ENCODE measurements around the gene STXBP1.
A peak's percentile ranks its signal among the peaks of the same experiment; 100 is the strongest.

STXBP1 gene

GRCh38 chr9:127721391-127721821 is 109.3 kb downstream of the STXBP1 start:
- in situ Hi-C loops (cut with MboI; ENCODE audit: low pct_unique_long_range_greater_than_20kb, low sequenced_read_pairs) = no loop called here
- DNase-seq = no peak

- in situ Hi-C loops (cut with MboI; ENCODE audit: low pct_unique_long_range_greater_than_20kb, low sequenced_read_pairs) = no loop called here
- DNase-seq = no peak
Measured at GRCh38 chr9:127722055-127722745, 110.1 kb downstream of the STXBP1 start.

DNA sequence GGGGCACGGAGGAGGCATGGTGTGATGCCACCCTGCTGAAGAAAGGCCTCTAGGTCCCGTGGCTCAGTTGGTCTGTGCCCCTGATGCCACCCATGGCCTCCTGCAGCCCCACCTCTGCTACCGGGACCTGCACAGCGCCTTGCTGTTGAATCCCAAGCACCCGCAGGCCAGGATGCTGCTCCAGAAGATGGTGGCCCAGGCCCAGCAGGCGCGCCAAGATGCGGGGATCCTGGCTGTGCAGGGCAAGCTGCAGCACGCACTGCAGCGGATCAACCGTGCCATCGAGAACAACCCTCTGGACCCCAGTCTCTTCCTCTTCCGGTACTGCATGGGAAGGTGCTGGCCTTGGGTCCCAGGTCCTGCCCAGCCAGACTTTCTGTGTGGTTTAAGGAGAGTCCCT is 110.9 kb downstream of the STXBP1 start:
- in situ Hi-C loops (cut with MboI; ENCODE audit: low pct_unique_long_range_greater_than_20kb, low sequenced_read_pairs) = no loop called here
- DNase-seq = no peak

DNA sequence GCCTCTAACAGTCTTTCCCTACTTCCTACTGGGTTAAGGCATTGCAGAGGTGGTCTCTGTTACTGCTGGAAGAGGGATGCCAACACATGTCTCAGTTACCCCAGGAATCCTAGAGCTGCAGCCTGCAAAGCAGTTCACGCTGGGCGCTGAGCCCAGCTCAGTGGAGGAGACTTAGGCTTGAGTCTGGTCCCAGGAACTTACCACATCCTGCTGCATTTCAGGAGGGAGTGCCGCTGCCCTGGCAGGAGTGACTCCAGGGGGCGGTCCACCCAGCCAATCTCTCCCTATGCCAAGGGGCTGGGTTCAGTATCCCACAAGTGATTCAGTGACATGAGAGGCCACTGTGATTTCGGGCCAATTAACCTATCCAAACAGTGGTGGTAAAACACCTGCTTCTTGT is 111.4 kb downstream of the STXBP1 start:
- in situ Hi-C loops (cut with MboI; ENCODE audit: low pct_unique_long_range_greater_than_20kb, low sequenced_read_pairs) = no loop called here
- DNase-seq = no peak

GRCh38 chr9:127724012-127724411 is 111.9 kb downstream of the STXBP1 start:
- no peak for DNase-seq

GRCh38 chr9:127726871-127727270 is 114.8 kb downstream of the STXBP1 start:
- in situ Hi-C loops (cut with MboI; ENCODE audit: low pct_unique_long_range_greater_than_20kb, low sequenced_read_pairs) = no loop called here
- no peak for DNase-seq

More at GRCh38 chr9:127724012-127724411, 111.9 kb downstream of the STXBP1 start:
- in situ Hi-C loops (cut with MboI; ENCODE audit: low pct_unique_long_range_greater_than_20kb, low sequenced_read_pairs) = no loop called here

GRCh38 chr9:127728808-127729207 is 116.7 kb downstream of the STXBP1 start:
- in situ Hi-C loops (cut with MboI; ENCODE audit: low pct_unique_long_range_greater_than_20kb, low sequenced_read_pairs) = no loop called here
- no peak for DNase-seq

DNA sequence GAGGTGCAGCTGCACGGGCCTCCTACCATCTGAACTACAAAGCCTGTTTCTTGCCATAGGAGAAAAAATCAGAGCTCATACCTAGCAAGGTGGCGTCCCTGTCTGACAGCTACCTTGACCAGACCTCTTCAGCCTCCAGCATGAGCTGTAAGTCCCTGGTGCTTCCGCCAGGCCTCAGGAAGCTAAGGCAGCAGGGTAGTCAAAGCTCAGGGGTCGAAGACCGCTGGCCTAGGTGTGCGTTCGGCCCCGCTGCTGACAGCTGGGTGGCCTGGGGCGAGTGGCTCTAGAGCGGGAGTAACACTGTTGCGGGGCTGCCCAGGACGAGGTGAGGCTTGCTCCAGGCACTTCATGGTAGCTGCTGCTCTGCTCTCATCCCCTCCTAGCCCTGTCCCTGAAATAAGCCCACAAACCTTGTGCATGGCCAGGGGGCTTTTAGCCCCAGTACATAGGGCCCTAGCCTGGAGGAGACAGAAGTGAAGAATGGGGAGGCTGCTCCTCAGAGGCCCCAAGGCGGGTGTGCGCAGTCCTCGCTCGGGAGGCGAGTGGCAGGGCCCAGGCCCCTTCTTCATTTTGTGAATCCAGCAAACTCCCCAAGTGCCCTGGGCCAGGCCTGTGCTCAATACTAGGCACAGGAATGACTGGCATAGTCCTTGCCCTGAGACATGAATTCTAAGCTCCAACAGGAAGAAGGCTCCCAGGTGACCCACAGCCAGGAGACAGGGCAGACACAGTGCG is 117.6 kb downstream of the STXBP1 start:
- no peak for DNase-seq
- in situ Hi-C loops (cut with MboI; ENCODE audit: low pct_unique_long_range_greater_than_20kb, low sequenced_read_pairs) = no loop called here

DNA sequence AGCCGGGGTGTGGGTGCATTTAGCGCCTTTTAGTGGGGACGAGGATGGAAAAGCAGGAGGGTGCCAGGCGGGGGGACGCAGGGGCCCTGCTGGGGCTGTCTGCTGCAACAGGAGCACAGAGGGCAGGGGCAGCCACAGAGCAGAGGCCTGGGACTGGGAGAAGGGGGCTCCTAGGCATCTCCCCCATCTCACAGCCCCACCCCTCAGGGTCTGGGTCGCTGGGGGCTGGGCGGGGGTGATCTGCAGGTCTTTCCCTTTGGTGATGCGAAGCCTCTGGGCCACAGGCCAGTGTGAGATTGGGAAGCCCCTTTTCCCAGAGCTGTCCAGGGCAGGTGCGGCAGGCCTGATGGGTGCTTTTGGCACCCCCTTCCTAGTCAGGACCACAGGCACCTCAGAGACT is 118.2 kb downstream of the STXBP1 start:
- no peak for DNase-seq
- in situ Hi-C loops (cut with MboI; ENCODE audit: low pct_unique_long_range_greater_than_20kb, low sequenced_read_pairs) = no loop called here

DNA sequence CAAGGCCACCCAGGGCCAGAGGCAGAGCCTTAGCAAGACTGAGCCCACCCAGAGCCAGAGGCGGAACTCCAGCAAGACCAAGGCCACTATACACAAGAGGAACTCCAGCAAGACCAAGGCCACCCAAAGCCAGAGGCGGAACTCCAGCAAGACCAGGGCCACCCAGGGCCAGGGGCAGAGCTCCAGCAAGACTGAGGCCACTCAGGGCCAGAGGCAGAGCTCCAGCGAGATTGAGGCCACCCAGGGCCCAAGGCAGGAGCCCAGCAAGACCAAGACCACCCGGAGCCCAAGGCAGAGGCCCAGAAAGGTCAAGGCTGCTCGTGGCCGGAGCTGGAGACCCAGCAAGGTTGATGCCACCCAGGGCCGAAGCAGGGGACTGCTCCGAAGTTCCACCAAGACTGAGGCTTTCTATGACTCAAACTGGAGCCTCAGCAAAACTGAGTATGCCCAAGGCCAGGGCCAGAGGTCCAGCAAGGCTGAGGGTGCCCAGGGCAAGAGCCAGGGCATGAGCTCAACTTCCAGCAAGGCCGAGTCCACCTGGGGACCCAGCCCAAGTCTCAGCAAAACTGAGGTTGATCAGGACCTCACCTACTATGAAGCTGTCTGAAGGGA is 118.8 kb downstream of the STXBP1 start:
- in situ Hi-C loops (cut with MboI; ENCODE audit: low pct_unique_long_range_greater_than_20kb, low sequenced_read_pairs) = no loop called here
- DNase-seq = no peak

GRCh38 chr9:127731938-127732337 is 119.9 kb downstream of the STXBP1 start:
- no peak for DNase-seq
- in situ Hi-C loops (cut with MboI; ENCODE audit: low pct_unique_long_range_greater_than_20kb, low sequenced_read_pairs) = no loop called here

DNA sequence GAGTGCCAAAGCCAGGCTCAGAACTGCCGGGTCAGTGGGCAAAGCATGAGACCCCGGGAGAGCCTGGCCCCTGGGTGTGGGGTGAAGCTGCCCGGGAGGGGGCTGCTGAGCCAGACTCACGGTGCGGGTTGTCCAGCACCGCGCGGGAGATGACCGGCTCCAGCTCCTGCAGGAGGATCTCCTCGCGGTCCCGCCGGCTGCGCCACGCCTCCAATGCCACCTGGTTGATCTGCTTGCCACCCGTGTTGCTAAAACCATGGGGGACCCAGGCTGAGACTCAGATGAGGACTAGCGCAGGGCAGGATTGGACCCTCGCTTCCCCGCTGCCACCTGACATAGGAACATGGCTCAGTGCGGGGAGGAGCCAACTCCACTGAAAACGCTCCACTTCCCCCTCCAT is 120.4 kb downstream of the STXBP1 start:
- in situ Hi-C loops (cut with MboI; ENCODE audit: low pct_unique_long_range_greater_than_20kb, low sequenced_read_pairs) = no loop called here
- no peak for DNase-seq

GRCh38 chr9:127733614-127734013 is 121.5 kb downstream of the STXBP1 start:
- in situ Hi-C loops (cut with MboI; ENCODE audit: low pct_unique_long_range_greater_than_20kb, low sequenced_read_pairs) = no loop called here
- DNase-seq = peak; percentile 24

DNA sequence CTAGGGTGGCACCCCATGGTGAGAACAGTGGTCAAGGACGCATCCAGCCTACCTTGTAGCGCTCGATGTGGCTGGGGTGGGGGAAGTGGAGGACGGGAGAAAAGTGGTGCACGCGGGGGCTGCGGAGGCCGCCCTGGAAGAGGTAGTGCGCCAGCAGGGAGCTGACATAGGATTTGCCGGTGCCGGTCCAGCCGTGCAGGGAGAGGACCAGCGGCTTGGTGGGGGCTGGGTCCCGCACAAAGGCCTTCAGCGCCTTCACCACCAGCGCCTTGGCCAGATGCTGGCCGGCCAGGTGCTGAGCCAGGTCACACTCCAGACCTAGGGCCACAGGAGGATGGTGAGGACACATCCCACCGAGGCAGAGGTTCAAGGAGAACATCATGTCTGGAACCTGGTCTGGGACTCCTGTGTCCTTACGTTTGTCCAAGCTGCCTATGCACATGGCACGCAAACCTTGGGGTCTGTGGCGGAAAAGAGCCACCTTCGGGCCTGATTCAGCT is 122.2 kb downstream of the STXBP1 start:
- no peak for DNase-seq
- in situ Hi-C loops (cut with MboI; ENCODE audit: low pct_unique_long_range_greater_than_20kb, low sequenced_read_pairs) = no loop called here

- in situ Hi-C loops (cut with MboI; ENCODE audit: low pct_unique_long_range_greater_than_20kb, low sequenced_read_pairs) = no loop called here
- peak; percentile 99 for DNase-seq
Measured at GRCh38 chr9:127734747-127735529, 122.9 kb downstream of the STXBP1 start, which contains the start of gene TOR2A. Gene TOR2A, minus strand, starts transcription at chr9:127735294. Its CDS starts 24 bp downstream, at chr9:127735270.

GRCh38 chr9:127735530-127736185 is 123.6 kb downstream of the STXBP1 start:
- in situ Hi-C loops (cut with MboI; ENCODE audit: low pct_unique_long_range_greater_than_20kb, low sequenced_read_pairs) = no loop called here
- DNase-seq = no peak

DNA sequence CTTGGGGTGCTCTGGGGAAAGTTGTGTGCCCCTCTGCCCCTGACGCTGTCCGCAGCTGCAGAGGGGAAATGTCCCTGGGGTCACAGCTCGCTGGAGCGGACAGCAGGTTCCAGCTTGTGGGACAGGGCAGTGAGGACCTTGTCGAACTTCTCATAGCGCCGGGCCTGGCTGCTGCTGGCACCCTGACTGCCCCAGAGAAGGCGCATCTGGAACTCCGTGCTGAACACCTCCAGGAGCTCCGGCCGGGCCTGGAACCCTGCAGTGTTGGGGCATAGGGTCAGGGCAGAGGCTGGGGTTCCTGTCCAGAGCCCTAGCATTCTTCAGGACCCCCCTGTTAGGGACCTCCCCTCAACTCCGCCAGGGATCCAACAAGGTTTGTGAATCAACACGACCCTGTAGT is 126.6 kb downstream of the STXBP1 start:
- DNase-seq = no peak
- in situ Hi-C loops (cut with MboI; ENCODE audit: low pct_unique_long_range_greater_than_20kb, low sequenced_read_pairs) = no loop called here

DNA sequence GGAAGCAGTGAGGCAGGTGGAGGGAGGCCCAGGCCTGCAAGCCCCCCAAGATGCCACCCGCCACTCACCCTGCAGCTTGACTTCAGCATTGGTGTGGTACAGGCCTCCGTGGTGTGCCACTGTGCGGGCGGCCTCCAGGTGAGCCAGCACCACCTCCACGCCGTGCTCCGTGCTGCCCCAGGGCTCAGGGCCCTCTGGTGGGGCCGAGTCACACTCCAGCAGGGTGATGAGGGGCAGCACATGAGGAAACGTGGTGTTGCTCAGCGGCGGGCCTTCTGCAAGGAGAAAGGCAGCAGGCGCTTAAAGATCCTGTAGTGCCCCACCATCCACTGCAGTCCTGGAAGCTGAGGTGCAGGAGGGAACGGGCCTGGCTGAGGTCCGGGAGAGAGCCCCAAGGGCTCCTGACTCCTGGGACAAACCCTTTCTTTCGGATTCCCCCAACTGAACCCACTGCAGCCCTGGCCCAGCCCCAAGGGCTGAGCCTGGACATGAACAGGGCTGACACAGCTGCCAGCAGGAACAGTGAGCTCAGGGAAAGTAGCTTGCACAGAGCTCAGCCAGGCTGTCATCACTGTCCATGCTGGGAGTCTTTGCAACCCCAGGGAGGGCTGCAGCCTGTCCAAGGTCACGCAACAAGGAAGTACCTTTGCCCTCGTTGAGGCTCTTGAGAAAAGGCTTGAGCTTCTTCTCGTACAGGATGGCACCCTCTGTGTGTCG is 127.7 kb downstream of the STXBP1 start:
- no peak for DNase-seq
- in situ Hi-C loops (cut with MboI; ENCODE audit: low pct_unique_long_range_greater_than_20kb, low sequenced_read_pairs) = no loop called here
